GM12874 (cell line): ENCODE data around the gene IL1RN.

Experiments used
- CTCF ChIP-seq: IDR thresholded peaks from 2 replicates; pipeline ENCODE4 v1.5.1; 2011; ENCODE audit warnings: low read depth, mild to moderate bottlenecking, control low read depth, low read length, moderate library complexity; ENCODE audit not compliant: insufficient read depth

Gene IL1RN

GRCh38 chr2:113117541-113118262, 9.7 kb upstream of the IL1RN start:
- no peak for TF ChIP-seq CTCF

GRCh38 chr2:113118263-113118657, 9.1 kb upstream of the IL1RN start:
- TF ChIP-seq CTCF = no peak

GRCh38 chr2:113119111-113119510, 8.3 kb upstream of the IL1RN start:
- no peak for TF ChIP-seq CTCF

GRCh38 chr2:113120861-113121260, 6.5 kb upstream of the IL1RN start:
- no peak for TF ChIP-seq CTCF

- TF ChIP-seq CTCF = no peak
Observed at GRCh38 chr2:113122364-113122763, 5.0 kb upstream of the IL1RN start.

GRCh38 chr2:113123726-113124125, 3.7 kb upstream of the IL1RN start:
- no peak for TF ChIP-seq CTCF

- TF ChIP-seq CTCF = no peak
Observed at GRCh38 chr2:113124181-113124961, 3.0 kb upstream of the IL1RN start.
